Suppressor macrophage (primary cell): ENCODE measurements around the gene STK32A.

Source experiments
- DNase-seq, 4 experiments: peaks; one replicate each; pipeline ENCODE4 v3.0.0-alpha.2; 2020 to 2022

The STK32A gene

DNA sequence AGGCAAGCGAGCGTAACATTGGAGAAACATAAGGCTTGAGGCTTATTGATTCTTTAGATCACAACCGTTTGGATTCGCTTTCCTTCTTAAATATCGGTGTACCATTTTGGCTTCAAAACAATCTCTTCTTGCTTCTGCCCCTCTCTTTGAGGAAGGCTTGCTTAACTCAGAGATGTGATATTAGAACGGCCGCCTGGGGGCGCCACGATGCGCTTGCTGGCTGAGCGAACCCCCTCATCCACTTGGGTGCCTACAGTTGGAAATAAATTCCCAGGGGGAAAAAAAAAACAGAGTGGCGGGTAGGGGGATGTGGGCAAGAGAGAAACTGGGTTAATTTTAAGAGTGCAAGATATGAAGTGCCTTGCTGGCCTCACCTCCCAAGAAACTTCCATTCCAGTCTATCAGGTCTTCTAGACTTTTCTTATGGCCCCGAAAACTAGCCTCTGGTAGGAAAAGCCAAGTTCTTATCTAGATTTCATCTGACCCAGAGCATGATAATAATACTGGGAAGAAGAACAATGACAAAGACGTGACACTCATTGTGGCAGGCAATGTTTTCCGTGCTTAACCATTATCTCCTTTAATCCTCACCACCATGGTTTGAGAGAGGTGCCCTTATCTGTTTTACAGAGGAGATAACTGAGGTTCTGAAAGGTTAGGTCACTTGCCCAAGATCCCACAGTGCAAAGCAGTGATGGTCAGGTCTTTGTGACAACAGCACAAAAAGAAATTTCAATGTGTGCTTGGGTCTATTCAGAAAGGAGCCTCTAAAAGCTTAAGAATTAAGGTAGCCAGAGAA, 159.2 kb downstream of the STK32A start:
- peak in 1 of 4 experiments; percentile 25 for DNase-seq

DNA sequence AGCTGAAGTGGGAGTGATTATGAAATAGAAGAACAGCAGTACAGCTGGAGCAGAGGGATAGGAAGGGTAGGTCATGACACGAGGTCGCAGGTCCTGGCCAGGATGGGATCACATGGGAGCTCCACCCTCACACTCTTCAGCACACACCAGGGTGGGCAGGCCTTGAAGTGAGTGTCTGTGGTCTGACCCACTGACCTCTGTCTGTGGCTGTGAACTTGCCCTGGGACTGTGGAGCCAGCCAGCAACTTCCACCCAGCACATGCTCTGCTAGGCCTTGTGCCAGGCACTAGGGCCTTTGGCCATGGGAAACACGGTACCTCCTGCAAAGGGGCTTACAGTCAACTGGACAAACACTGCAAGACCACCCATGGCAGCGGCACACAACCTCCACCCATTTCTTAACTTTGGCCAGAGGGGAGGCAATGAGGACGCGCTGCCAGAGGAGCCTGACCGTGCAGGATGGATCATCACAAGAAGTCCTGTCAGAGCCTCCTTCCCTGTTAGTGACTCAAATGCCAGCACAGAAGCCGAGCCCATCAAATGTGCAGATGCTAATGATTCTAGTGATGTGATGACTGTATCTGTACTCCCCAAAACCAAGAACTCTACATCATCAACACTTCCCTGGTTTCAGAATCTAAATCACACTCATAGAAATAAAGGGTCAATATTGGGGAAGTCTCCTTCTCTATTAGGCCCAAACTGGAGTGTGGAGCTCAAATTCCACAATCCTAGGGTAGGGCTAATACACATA, 161.4 kb downstream of the STK32A start:
- DNase-seq = peak; percentile 45 to 81 (median 62)

DNA sequence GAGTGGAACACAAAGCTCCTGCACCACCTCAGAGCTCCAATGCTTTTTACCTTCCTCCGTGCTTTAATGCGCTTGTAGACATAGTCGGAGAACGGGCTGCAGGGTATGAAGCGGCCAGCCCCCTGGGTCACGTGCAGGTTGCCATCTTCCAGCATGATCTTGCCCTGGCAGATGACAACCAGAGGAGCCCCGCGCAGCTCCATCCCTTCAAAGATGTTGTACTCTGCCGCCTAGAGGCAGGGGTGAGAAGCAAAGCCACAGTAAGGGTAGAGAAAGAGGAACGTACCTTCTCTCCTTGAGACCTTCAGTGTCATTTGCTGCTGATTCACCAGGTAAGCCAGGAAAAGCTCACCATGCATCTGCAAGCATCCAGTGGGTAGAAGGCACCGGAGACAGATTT, 162.8 kb downstream of the STK32A start:
- DNase-seq = peak in 1 of 4 experiments; percentile 8

DNA sequence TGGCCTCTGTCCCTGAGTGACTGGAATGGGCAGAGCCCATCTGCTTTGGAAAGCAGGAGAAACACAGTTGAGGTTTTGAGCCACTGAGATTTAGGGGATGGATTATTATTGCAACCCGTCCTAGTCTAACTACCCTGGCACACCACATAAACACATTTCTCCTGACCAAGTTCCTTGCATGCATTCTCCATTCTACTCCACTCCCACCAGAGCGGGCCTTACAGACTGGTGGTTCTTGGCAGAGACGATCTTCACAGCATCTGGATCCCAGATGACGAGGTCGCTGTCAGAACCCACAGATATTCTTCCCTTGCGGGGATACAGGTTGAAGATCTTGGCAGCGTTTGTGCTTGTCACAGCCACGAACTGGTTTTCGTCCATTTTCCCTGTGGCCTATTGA, 164.0 kb downstream of the STK32A start:
- DNase-seq = no peak

DNA sequence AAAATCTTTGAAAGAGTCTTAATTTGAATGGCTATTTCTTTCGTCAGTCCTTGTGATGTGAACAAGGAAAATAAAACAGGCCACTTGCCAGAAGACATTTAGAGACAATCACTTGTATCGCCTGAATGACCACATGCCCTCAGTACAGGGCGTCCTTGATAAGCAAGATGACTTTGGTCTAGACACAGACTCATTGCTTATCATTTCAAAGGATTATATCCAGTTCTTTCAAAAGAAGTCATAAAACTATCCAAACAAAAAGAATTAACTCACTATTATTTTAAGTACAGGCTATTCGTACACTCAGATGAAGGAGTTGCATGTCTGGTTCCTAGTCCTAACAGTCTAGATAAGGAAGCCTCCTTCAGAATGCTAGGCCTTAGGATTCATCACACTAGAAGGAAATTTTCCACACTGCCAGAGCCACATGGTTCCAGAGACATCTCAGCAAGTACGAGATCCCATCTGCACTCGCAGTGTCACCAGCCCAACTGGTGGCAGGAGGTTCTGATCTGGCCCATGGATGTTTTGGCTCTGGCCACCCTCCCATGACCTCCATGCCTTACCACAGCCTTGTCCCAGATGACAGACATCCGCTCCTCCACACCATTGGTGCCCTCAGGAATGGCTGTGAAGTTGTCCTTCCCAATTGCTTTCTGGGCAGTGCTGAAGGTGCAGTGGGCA, 165.4 kb downstream of the STK32A start:
- DNase-seq = no peak

DNA sequence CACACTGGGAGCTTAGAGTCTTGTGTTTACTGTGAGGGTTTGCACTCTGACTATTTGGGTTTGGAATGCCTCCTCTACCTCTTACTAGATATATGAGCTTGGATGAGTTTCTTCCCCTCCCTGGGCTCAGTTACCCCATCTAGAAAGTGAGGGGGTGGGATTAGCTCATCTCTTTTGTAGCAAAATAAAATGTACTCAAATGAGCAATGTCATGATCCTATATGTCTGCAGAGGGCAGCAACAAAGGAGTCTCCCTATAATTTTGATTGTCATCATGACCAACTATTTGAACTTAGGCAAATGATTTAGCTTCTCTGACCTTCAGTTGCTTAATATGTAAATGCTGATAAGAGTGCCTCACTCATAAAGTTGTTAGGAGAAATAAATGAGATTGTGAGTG, 166.1 kb downstream of the STK32A start:
- DNase-seq = peak; percentile 38 to 75 (median 53)

DNA sequence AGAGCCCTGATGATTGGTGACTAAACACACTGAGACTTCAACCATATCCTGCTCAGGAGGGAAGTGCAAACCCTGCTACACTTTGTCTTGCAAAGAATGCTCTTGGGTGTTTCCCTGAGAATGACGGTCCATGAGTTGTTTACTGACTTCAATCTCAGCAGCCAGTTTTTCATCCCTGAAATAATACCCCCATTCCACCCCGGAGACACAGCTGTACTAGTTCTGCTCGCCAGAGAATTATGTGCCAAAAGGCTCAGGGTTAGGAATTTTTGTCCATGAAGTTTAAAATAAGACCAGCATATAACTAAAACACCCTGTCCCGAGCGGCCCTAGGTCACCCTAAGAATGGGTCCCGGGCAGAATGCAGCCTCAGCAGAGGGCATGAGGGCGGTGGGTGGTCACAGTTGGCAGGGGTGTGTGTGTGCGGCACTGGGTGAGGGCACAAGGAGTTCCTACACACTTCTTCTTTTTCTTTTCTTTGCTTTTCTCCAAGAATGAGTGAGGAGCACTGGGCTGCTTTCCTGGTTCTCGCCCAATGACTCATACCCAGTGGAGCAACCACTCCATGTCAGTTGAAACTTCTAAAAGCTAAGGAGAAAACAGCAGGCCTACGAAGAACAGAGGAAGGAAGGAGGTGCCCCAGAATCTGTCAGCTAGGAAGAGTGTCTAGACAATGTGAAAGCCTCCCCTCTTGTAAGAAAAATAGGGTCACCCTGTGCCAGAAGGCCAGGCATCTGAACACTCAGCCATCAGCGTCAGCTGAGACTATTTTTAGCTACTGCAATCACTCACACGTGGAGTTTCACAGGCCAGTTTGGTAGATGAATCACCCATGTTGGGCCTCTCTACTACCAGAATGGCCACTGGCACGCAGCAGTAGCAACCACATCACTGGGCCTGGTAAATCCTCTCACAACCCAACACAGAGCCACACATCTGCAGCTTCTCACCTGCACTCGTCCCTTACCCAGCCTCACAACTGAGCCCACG, 169.1 kb downstream of the STK32A start:
- DNase-seq = peak; percentile 81 to 95 (median 87)

DNA sequence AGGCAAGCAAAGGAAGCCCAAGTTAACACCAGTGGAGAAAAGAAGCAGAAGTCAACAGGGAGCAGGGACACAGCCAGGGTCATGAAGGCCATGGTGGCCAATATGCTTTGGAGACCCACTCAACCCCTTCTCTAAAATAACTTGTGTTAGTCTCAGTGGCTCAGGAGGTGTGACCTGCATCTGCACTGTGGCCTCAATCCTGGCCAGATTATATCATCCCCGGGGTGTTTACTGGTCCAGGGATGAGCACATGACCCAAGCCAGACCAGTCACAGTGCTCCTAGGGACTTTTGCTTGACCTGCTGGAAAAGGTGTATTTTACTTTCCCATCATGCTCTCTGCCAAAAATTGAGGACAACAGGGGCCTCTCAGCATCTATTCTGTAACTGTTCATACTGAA, 169.9 kb downstream of the STK32A start:
- DNase-seq = no peak

DNA sequence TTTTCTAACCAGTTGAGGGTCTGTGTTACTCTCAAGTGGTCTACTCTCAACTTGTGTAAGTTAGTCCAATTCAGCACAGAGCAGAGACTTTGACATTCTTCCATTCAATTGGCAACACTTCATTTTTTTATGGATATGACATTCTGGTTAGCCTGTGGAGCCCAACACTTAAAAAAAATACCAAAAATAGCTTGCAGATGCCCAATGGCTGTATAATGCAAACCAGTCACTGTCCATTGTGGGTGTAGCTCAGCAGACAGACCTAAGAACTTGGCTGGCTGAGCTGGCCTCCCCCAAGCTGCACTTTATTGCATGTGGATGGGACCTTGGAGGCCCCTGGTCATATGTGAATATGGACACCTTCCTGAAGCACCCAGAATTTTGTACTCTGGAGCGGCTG, 171.8 kb downstream of the STK32A start:
- no peak for DNase-seq

DNA sequence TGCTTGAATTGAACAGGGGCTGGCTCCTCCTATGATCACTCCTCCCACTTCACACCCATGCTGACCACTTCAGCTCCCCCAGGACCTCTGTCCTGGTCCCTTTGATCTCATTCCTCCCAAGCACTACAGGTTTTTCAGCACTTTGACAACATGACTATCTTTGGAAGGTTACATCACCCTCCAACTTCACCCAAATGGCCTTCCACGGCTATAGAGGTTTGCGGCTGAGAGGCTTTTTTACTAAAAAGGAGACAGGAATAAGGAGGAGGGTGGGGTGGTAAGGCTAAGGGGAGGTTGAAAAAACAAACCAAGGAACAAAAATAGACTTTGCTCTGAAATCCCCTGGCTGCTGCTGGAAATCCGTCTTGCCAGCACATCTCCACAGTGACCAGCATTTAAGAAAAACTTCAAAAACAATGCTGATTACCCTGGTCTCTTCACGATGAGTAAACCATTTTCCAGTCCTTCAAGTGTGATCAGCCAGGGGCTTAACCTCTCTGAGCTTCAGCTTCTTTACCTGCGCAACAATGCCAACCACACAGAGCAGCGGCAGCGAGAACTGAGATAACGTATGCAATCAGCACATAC, 172.4 kb downstream of the STK32A start:
- DNase-seq = no peak

DNA sequence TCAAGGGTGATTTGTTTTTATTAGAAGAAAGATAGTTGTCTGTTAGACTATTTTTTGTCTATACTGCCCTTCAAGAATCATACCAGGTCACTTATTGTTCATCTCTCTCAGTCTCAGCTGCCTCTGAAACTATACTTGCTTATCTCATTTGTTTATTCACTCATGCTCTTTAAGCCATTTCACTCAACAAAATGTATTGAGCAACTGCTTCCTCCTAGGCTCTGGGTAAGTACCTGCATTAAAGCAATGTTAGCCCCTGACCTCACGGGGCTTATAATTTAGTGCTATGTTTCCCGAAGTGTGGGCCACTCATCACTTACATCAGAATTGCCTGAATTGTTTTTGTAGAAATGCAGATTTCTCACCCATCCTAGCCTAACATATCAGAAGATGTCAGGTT, 174.2 kb downstream of the STK32A start:
- peak in 2 of 4 experiments; percentile 24 to 26 for DNase-seq

DNA sequence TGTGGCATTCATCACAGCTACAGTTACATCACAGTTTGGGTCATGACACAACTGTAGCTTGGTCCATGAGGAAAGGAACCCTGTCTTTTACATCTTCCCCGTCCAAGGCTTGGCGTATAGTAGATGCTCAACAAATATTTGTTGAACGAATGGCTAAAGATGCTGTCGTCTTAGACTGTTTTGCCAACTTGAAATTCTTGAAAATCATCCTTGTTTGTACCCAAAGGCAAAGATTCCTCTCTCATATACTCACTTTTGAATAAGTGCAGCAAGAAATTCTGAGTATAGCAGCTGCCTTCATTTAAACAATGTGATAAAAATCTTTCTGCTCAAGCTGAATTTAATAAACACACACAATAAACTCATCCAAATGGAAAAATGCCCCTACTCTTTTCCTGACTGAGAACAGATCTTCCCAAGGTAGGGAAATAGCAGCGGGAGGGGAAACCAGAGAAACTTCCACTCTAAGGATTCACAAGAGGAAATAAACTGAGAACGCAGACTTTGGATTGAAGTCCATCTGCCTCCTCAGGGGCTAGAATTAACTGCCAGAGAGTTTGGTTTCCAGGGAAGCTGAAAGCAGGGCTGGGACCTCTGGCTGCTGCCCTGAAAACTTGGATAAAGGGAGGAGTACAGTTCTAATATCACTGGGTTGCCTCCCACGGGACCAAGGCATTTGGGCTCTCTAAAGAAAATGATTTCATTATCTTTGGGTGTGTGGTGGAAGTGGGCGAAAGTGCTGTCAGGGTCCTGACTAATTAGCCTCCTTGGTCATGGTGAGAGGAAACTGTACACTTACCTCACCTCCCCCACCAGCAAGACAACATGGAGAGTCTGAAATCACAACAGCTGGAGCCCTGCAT, 175.9 kb downstream of the STK32A start:
- DNase-seq = peak; percentile 37 to 68 (median 51)

DNA sequence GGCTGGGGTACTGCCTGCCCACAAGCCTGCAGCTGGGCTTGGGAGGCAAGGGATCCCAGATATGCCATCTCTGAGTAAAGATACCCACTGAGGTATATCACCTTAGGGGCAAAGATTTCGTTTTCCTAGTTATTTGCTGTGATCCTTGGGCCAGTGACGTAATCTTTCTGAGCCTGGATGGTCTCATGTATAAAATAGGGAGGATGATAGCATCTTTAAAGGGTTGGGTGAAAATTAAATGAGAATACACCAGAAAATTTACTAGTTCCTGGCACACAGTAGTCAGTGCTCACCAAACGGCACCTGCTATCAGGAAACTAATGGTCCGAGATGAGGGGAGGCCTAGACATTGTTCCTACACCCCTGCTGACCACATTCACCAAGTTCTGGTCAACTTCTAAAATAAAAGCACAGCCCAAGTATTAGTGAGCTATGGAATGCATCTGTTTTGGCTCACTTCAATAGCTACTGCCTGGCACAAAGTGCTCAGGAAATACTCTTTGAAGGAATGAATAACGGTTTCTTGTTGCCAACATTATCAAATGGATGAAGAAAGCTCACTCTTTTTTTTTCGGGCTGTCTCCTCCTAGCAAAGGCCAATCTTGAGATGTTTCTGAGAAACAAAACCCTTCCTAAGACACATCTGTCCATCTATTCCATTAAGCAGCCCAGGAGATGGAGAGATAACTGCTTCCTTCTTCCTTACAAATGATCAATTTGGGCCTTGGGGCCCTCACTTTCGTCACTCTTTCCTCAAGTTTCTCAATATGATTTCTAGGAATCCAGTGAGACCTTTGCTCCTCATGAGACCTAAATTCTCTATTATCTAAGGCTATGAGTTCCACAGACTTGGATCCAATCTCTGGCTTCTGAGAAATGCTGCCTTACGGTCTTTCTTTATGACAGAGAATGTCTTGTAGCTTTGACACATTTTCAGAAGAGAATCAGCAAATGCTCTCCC, 176.8 kb downstream of the STK32A start:
- no peak for DNase-seq

DNA sequence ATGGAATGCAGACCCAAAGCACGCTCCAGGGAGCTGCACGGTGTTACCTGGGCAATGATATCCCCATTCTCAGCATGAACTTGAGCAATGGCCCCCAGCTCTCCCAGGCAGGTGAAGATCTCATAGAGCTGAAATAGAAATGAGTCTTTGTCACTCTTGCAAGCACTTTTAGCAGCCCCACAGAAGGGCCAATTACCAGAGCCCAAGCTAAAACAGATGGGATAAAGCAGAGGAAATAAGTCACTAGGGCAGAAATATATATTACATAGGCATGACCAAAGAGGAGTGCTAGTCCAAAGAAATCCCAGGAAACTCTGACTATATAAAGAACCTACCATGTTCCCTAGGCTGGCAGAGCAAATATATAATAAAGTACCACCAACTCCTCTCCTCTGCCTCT, 177.7 kb downstream of the STK32A start:
- no peak for DNase-seq

DNA sequence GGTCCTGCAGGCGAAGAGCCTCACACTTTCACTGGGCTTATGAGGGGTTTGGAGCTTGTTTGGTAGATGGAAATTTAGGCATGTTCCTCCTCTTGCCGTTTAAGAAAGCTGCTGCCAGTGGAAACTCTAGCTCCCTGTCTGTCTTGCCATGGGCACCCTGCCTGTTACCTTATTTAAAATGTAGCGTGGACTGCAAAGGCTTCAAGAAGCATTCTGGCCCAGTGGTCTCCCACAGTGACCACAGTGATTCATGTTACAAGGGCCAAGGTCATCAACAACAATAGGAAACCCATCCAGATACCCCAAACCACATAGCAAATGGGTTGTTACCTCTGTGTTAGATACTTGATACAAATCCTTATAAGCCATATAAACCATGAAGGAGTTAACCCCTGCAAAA, 178.4 kb downstream of the STK32A start:
- no peak for DNase-seq

DNA sequence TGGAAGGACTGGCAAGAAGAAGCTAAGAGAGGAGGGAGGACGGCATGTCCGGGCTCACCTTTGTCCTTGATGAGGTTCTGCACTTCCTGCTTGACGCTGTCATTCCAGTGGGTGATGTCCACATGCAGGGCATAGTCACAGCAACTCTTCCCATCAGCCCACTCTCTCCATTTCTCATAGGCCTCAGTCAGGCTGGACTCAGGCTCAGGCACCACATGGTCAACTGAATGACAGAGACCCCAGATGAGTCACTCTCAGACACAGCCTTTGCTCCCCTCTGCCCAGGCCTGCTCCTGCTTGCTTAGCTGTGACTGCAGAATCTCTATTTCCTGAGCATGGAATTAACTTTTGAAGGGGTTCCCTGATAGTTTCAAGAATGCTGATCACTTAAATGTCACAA, 180.8 kb downstream of the STK32A start:
- peak; percentile 70 to 92 (median 82) for DNase-seq

DNA sequence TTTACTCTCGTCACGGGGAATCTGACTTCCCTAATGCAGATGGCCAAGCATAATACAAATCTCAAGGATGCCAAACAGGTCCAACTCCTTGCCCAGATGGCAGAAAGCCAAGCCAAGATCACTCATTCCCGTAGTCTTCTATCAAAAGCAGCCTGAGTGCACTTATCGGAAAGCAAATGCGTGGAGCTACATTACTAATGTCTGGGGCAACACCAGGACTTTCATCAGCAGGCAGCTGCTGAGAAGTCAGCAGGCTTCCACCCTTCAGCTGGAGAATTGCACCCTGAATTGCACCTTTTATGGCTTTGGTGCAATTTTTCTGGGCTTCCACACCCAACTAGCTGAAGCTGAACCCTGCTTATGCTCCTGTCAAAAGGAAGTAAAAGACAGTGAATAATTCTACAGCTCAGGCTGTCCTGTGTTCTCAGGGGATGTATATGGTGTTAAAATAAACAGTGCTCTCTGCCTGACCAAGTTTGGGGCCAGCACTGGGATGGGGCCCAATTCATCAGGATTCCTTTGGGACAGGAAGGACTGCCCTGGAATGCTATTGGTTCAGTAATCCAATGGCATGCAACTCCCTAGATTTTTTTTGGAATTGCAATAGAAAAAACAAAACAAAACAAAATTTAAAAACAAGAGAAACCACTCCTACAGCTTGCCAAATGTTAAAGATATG, 182.4 kb downstream of the STK32A start:
- peak; percentile 6 to 36 (median 27) for DNase-seq

DNA sequence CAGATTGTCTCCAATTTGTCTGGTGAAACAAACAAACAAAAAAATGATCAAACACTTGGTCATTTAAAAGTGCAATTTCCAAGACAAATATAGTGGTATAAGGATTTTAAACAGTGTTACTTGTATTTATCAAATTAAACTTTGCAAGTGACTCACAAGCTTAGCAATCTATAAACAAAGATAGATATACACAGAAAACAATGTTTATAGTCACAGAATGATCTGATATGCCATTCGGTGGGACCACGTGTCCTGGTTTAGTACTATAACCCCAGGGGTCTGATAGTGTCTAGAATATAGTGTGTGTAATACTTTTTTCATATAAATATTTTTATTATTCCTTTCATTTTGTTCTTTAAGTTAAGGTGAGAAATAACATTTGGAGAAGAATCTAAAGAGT, 183.8 kb downstream of the STK32A start:
- DNase-seq = no peak
